NCI-H2196 treated with DMSO at 0.1 percent for 48 hours (cell line): ENCODE data around the gene SAMD1.
"Not testable (repeated sequence)": the region's sequence is repeated elsewhere in the genome, so short reads cannot be mapped to it uniquely, and the experiment has no call there.

Experiments used
- DNase-seq: peaks from one replicate; lab custom pipeline; 2025; ENCODE audit not compliant: unreplicated experiment; lab: John Stamatoyannopoulos, UW

The SAMD1 gene

DNA sequence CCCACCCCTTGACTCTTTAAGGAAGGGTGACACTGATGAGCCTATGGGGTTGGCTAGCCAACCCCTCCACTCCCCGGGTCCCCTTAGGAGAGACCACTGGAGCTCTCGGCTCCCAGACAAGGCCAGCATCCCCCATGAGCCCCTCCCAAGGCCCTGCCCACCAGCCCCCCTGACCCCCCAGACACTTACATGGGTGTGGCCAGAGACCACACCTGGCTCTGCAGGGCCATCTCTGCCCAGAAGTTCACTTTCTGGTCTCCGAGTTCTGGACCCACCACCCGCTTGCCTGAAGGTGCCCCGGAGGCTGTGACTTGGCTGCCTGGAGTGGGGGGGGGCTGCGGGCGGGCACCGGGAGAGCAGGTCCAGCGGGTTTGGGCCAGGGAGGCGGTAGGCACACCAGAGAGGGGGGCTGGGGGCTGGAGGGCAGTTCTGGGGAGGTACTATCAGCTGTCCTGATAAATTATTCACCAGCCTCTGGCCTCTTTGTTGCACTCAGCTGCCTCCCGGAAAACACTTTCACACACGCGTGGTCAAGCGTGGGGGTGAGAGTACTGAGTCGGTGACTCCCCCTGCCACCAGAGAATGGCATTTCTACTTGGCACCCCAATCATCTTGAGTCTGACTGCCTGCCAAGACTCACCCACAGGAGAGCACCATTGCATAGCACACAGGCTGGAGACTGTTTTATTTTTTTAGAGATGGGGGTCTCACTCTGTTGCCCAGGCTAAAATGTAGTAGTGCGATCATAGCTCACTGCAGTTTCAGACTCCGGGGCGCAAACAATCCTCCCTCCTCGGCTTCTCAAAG, 28.6 kb downstream of the SAMD1 start, which contains the start of gene PALM3:
PALM3 (minus strand) TSS at position 326 of the 807 bp plus-strand sequence; CDS start at position 230, 96 bp downstream.
- no peak for DNase-seq

DNA sequence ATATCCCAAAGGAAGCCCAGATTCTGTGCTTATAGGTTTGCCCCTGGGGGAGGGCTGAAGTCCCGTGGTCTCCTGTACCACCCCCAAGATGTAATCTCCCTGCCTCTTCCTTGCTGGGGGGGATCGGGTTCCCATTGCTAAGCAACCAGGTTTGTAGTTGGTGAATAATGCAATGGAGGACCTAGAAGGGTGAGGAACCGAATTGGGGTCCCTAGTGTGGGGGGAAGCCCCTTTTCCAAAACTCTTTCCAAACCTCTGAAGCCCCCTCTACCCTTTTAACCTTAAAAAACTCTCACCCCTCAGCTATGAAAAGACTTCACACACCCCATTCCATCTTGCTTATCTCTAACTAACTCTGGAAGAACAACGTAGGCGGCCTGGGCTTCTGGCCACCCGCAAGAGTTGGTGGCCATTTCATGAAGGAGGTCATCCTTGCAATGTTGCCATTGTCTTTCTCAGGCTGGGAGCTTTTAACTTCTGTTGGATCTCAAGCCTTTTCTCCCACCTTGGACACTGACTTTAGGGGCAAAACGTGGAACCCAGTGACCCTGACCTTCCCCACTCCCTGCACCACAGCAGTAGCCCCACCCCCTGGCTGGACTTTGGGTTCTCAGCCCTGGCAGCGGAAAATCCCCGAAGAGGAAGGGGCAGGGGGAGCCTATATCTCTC, 29.3 kb downstream of the SAMD1 start:
- no peak for DNase-seq

DNA sequence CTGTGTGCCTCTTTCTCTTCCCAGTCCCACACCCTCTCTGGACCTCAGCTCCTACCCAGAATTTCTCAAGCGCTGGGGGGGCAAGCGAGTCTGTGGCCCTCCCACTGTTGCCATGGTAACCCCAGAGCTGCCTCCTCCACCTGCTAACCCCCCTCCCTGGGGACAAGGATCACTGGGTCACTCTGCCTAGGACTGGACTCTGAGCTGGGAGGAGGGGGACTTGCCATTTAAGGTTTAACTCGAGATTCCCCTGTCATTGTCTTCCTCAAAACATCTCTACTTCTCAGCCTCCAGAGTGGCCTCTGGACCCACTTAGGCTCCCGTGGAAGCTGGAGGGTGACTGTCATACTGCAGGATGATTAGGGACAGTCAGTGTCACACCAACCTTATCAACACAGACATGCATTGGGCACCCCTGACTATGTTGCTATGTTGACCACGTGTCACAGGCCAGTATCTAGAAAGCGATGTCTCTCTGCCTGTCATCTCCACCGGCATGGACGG, 30.8 kb downstream of the SAMD1 start:
- no peak for DNase-seq

DNA sequence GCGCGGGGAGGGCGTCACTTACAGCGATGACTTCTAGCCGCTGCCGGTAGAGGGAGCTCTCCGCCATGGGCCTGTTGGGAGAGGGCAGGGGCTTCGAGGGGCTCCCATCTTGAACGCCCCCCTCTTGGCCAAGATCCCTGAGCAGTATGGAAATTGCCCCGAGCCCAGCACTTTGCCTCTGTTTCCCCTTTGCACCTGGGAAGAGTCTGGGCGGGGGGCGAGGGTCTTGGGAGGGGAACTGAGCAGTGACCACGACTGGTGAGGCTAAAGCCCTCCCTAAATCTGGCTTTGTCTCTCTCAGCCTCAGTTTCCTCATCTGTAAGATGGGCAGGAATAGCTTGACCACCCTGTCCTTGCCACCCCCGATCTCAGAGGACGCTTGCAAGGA, 31.5 kb downstream of the SAMD1 start:
- no peak for DNase-seq

DNA sequence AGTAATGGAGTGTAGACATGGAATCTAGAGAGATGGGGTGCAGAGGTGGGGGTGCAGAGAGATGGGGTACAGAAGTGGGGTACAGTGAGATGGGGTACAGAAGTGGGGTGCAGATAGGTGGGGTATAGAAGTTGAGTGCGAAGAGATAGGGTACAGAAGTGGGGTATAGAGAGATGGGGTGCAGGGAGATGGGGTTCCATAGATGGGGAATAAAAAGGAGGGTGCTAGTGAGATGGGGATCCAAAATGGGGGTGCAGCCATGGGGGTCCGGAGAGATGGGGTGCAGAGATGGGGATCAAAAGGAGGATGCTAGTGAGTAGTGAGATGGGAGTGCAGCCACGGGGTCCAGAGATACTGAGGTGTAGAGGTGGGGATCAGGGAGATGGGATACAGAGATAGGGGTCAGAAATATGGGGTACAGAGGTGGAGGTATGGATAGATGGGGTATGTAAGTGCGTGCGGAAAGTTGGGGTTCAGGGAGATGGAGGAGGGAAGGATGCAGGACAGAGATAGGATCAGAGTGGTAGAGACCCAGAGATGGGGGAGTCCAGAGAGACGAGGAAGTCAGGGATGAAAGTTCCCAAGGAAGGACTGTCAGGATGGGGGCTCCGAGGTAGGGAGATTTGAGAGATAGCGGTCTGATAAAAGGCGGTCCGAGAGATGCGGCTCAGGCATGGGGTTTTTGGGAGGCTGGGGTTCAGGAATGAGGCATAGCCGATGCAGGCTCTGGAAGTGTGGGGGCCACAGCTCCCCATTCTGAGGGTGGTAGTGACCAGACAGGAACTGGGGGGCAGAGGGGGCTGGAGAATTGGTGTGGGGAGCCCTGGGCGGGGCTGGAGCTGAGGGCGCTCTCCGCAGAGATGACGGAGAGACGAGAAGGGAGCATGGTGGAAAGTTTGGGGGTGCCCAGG, 32.1 kb downstream of the SAMD1 start:
- DNase-seq = no peak

DNA sequence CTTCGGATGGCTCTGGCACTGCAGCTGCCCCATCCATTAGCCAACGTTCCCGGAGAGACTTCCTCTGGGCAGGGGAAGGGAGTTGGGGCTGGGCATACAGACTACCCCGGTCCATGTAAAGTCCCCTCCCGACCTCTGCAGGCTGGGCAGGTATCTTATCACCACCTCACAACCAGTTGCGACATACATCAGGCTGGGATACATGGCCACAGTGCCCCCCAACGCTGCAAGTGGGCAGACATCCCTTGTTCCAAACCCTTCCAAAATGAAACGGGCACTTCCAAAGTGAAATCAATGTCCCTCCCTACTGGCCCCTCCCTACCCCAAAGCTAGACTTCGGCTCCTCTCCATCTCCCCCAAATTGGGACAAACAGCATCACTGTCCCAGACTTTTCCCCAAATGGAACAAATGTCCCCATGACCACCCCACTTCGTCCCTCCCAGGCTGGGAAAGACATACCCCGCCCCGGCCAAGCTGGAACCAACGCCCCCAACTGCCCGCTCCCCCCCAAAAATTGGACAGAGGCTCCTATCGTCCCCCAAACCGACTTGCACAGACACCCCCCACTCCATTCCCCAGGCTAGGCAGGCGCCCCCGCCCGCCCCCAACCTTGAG, 33.7 kb downstream of the SAMD1 start:
- DNase-seq = no peak

DNA sequence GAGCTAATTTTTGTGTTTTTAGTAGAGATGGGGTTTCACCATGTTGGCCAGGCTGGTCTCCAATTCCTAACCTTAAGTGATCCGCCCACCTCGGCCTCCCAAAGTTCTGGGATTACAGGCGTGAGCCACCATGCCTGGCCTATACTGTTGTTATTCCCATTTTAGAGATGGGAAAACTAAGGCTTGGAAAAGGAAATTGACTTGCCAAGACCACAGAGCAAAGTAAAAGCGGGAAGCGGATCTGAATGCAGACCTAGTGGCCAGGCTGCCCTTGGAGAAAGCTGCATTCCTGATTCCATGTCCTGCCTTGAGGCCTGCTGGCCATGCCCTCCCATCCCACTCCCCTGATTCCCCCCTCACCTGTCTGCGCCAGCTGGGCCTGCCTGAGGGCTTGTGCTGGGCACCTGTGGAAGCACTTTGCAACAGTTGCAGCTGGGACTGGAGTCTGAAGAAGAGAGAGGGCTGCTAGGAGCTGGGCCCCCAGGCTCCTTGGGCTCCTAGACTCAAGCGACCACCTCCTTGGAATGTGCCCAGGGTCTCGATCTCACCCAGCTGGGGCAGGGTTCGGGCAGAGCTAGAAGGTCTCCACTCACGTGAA, 34.4 kb downstream of the SAMD1 start:
- DNase-seq = no peak

DNA sequence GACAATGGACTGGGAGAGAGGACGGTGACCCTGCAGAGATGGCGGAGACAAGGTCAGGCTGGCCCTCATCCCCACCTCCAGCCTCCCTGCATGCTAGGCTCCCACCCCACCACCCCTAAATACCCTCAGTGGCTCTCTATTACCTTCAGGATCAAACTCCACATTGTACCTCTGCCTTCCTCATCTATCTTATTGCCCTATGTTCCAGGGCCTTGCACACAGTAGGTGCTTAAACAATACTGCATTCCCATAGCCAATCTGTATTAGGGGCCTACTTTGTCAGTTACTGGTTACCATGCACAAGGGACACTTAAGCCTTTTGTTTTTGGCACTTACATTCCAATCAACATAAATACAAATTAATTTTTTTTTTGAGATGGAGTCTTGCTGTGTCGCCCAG, 35.2 kb downstream of the SAMD1 start:
- DNase-seq = no peak

DNA sequence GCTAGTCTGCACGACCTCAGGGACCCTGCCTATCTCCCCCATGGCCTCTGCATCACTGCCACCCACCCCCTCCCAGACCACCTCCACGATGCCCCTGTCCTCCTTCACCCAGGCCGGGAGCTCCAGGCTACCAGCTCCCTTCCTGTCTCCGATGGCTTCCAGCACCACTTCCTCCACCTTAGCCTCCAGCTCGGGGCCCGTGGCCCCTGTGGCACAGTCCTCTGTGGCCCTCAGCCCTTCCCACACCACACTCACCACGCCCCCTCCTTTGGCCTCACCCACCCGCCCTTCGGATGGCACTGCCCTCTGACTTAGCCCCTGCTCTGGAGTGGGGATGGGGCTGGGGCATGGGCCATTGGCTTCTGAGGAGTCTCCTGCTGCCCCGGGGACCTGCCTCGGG, 35.8 kb downstream of the SAMD1 start:
- no peak for DNase-seq

DNA sequence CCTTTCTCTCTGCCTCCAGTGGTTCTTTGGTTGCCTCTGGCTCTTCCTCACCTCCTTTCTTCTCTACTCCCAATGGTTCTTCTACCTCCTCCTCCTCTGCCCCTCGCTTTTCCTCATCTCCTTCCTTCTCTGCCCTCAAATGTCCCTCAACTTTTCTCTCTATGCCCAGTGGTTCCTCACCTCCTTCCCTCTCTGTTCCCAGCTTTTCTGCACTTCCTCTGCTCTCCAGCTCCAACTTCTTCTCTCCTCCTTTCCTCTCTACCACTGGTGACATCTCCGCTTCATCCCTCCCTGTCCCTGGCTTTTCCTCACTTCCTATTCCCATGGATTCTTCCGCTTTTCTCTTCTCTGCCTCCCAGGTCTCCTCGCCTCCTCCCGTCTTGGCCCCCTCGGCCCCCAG, 36.5 kb downstream of the SAMD1 start:
- no peak for DNase-seq

DNA sequence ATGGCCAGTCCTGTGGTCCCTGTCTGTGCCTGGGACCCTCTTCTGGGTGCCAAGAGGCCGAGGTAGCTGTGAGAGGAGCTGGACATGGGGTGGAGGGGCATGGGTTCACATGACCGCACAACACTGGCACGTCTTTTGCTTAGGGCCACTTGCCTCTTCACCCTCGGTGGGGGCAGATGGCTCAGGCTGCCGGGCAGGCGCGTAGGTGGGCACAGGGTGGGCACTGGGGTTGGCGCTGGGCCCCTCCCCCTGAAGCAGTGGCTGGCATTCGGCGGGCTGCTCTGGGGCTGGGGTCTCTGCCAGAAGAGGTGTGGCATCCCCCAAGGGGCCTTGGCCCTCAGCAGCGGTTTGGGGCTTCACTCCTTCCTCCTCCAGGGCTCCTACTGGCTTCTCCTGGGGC, 37.1 kb downstream of the SAMD1 start:
- DNase-seq = no peak

DNA sequence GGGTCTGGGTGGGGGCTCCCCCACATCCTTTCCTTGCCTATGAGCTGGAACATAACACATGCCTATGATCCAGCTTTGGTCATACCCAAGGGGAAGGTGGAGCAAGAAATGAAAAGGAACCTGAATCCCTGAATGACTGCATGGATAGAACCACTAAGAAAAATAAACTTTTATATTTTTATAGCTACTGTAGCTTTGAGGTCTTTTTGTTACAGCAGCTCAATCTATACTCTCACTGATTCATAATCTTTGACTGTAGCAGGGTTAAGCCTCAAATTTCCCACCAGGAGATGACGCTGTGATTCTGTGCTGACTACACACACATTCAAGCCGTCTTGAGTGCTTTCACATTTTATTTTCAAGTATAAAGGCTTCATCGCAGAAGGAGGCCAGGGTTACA, 37.5 kb downstream of the SAMD1 start:
- DNase-seq = no peak

DNA sequence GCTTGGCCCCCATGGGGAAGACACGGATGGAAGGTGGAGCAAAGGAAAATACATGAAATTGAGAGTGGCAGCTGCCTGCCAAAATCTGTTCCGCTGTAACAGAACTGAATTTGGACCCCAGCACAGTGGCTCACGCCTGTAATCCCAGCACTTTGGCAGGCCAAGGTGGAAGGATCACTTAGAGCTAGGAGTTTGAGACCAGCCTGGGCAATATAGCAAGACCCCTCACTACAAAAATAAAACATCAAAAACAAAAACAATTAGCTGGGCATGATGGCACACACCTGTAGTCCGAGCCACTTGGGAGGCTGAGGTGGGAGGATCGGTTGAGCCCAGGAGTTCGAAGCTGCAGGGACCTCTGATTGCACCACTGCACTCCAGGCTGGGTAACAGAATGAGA, 38.1 kb downstream of the SAMD1 start:
- no peak for DNase-seq

DNA sequence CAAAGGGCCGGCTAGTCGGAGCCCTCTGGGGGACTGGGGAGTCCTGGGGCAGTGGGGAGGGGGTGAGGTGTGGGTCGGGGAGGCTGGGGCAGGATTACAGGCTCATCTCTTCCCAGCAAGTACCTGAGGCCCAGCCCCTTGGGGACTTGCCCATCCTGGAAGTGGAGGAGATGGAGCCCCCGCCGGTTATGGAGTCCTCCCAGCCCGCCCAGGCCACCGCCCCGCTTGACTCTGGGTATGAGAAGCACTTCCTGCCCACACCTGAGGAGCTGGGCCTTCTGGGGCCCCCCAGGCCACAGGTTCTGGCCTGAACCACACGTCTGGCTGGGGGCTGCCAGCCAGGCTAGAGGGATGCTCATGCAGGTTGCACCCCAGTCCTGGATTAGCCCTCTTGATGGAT, 38.6 kb downstream of the SAMD1 start:
- DNase-seq = no peak

DNA sequence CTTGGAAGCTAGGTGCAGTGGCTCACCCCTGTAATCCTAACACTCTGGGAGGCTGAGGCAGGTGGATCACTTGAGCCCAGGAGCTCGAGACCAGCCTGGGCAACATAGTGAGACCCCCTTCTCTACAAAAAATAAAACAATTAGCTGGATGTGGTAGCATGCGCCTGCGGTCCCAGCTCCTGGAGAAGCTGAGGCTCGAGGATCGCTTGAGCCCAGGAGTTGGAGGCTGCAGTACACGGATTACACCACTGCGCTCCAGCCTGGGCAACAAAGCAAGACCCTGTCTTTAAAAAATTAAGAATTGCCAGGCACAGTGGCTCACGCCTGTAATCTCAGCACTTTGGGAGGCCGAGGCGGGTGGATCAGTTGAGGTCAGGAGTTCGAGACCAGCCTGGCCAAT, 39.6 kb downstream of the SAMD1 start:
- DNase-seq = not testable (repeated sequence)

DNA sequence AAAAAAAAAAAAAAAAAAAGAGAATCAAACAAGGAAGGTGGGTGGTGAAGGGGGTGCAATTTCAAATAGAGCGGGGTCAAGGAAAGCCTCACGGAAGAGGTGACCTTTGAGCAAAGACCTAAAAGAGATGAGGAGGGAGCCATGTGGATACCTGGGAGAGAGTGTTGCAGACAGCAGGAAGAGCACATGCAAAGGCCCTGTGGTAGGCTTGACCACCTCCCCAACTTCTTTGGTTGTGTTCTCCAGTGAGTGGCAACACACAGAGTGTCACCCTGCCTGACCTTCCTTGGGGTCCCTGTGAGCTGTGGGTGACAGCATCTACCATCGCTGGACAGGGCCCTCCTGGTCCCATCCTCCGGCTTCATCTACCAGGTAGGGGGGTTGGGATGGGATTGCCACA, 40.0 kb downstream of the SAMD1 start:
- no peak for DNase-seq

DNA sequence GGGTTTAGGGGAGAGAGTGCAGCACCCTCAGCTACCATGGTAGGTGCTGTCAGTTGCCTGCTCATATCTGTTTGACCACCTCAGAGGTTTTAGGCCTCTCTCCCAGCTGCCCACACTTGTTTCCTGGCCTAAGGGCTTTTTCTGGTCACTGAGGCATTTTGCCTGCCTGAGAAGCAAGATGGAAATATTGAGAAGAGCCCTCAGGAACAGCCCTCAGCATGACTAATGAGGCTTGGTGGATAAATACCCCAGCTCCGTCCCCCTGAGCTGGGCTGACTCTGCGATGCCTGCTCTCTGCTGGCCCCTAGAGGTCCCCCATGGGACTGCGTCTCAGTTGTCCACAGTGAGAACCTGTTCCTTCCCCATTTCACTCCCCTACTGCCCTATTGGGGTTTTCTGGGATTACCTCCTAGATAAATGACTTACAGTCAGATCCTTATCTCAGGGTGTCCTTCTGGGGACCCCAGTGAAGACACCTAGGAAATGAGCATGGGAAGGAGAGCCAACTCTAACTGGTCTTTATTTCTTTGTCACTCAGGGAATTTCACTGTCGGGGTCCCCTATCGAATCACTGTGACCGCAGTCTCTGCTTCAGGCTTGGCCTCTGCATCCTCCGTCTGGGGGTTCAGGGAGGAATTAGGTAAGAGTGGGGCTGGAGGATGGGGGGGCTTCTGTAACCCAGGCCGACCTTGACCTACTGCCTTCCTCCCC, 42.0 kb downstream of the SAMD1 start:
- no peak for DNase-seq

DNA sequence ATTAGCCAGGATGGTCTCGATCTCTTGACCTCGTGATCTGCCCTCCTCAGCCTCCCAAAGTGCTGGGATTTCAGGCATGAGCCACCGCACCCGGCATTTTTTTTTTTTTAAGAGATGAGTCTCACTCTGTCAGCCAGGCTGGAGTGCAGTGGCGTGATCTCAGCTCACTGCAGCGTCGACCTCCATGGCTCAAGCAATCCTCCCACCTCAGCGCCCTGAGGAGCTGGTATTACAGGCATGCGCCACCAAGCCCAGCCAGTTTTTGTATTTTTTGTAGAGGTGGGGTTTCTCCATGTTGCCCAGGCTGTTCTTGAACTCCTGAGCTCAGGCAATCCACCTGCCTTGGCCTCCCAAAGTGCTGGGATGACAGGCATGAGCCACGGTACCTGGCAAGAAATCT, 42.7 kb downstream of the SAMD1 start:
- not testable (repeated sequence) for DNase-seq

DNA sequence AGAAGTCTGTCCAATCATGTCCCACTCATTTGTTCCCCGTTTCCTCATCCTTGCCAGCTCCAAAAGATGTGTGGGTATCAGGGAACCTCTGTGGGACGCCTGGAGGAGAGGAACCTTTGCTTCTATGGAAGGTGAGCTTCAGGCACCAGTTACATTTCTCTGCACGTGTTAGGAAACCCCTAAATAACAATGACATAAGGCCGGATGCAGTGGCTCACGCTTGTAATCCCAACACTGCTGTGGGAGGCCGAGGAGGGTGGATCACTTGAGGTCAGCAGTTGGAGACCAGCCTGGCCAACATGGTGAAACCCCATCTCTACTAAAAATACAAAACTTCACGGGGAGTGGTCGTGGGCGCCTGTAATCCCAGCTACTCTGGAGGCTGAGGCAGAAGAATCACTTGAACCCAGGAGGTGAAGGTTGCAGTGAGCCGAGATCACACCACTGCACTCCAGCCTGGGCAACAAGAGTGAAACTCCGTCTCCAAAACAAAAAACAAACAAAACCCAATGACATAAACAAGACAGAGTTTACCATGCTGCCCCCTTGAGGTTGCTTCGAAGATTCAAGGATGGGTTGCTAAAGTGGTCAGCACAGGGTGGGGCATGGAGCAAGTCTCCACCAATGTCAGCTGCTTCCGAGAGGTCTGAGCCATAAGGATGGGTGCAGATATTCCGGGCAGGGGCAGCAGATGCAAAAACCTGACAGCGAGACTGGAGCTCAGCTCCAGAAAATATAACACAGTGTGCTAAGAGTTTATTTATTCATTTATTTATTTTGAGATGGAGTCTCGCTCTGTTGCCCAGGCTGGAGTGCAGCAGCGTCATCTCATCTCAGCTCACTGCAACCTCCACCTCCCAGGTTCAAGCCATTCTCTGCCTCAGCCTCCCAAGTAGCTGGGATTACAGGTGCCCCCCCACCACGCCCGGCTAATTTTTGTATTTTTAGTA, 47.6 kb downstream of the SAMD1 start:
- peak; percentile 41 for DNase-seq
